ENCODE results near the gene UNCX. TPM values are rescaled to one million over a fixed set of nuclear protein-coding genes. Genes with fewer than 3 reads are reported as not detected.

The UNCX gene
- total RNA-seq, 1 donor from 2014 or later, result not detected

DNA sequence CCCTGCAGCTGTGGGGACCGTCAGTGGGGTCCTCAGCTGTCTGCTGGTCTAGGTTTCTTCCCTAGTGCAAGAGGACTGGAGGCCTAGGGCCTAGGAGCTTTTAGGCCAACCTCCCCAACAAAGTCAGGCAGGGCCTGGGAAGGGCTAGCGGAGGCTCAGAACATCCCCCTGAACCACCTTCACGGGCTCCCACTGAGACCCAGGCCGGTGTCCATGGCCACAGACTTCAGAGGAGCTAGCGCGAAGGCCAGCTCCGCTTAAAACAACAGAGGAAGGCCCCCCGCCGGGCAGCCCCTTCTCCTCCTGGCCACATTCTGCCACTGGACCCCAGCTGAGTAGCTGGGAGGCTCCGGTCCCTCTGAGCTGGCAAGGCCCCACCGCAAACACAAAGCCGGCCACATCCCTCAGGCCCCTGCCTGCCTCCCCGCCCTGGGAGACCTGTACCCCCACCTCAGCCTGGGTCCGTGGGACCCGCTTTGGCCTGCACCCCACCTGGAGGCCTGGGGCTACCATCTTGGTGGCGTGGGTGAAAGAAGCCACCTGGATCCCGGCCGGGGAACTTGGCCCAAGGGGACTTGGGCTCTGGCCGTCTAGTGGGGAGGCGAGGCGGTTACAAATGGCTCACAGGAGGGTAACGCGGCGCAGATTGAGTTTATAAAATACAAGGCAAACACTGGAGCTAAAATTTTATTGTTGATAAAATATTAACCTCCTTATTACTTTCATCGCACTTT, 5.4 kb upstream of the UNCX start:
- intact Hi-C loops (cut with DNase I), result loop anchor here (5.0 kb wide), 1 partner anchor 245 kb away; no protein-coding TSS in a partner anchor
- H3K4me1 ChIP-seq, result peaks cover 10% of the 10 kb centered on the region
- H3K27ac ChIP-seq, result no peak overlapping the region
- no peaks in the 10 kb centered on the region for H3K36me3 ChIP-seq
- no peak overlapping the region for H3K4me3 ChIP-seq
- DNase-seq (ENCODE audit: extremely low spot score in 2 of 2), result no peak
- no peaks in the 10 kb centered on the region for H3K9me3 ChIP-seq
- TF ChIP-seq POLR2A (IDR thresholded peaks at IDR 0.05), result no peak
- TF ChIP-seq, protein P1, sequence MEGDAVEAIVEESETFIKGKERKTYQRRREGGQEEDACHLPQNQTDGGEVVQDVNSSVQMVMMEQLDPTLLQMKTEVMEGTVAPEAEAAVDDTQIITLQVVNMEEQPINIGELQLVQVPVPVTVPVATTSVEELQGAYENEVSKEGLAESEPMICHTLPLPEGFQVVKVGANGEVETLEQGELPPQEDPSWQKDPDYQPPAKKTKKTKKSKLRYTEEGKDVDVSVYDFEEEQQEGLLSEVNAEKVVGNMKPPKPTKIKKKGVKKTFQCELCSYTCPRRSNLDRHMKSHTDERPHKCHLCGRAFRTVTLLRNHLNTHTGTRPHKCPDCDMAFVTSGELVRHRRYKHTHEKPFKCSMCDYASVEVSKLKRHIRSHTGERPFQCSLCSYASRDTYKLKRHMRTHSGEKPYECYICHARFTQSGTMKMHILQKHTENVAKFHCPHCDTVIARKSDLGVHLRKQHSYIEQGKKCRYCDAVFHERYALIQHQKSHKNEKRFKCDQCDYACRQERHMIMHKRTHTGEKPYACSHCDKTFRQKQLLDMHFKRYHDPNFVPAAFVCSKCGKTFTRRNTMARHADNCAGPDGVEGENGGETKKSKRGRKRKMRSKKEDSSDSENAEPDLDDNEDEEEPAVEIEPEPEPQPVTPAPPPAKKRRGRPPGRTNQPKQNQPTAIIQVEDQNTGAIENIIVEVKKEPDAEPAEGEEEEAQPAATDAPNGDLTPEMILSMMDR (IDR thresholded peaks at IDR 0.05), result no peak
- no peak for TF ChIP-seq POLR2AphosphoS5 (IDR thresholded peaks at IDR 0.05; ENCODE audit: insufficient read depth in 1 of 2, low read depth in 1 of 2)
- peaks cover 45% of the 10 kb centered on the region for H3K27me3 ChIP-seq

DNA sequence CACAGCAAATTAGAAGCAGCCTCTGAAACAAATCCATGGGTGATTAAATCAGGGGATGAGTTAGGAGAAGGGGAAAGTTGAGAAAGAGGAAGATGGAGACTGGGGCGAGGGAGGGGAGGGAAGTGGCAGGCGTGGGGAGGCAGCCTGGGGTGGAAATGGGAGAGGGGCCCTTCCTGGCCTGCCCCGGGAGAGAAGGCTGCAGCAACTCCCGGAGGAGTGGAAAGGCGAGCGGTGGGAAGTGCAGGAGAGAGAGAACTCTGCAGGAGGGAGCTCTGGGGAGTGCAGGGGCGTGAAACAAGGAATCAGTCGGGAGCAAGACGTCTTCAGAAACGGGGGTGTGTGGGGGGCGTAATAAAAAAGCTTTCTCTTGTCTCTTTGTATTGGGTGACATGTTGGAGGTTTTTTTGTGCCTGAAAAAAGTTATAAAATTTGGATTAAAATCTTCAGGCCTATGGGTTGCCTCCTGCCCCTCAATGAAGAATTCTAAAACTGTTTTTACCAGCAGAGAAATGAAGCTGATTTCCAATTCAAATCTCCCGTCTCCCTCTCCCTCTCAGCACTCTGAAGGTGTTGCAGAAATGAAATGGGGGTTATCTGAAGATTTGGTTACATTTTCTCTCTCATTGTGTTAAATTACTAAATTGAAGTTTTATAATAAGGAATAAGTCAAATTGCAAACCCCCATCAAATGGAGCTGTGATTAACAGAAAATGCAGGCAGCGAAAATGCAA, 4.7 kb upstream of the UNCX start:
- Histone ChIP-seq H3K27ac (no peak overlapping the region), H3K27me3 (peaks cover 45% of the 10 kb centered on the region), H3K4me3 (no peak overlapping the region), H3K4me1 (peaks cover 10% of the 10 kb centered on the region), H3K9me3 (no peaks in the 10 kb centered on the region), H3K36me3 (no peaks in the 10 kb centered on the region)
- intact Hi-C loops (cut with DNase I), result loop anchor here (5.0 kb wide), 1 partner anchor 244 kb away; no protein-coding TSS in a partner anchor
- no peak for DNase-seq (ENCODE audit: extremely low spot score in 2 of 2)
- TF ChIP-seq POLR2AphosphoS5 (IDR thresholded peaks at IDR 0.05; ENCODE audit: insufficient read depth in 1 of 2, low read depth in 1 of 2) (no peak), POLR2A (IDR thresholded peaks at IDR 0.05) (no peak)
- TF ChIP-seq, protein P1 (IDR thresholded peaks at IDR 0.05), result no peak

DNA sequence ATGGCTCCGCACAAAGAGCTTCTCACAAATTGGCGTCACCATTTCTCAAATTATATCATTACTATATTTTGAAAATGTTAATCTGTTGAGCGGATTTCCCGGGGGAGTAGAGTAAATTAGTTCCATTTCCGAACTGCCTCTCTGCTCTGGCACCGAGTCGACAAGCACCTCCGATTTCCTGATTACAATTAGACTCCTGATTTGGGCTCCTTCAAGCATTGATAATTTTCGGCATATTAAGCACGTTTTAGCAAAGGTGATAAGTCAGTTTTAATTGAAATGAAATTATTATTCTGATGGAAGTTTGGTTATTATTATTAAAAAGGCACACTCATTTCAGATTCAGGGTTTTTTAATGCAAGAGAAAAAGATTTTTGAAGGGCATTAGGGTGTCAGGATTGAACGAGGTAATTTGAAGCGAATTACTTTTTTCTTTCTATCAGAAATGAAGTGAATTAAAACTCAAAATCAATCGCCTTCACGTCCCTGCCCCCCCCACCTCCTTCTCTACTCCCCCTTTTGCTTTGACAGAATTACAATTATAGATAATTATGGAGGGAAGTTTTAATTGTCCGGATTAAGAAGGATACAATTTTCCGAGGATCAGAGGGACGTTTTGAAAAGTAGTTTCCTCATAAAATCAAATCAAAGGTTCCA, 4.0 kb upstream of the UNCX start:
- intact Hi-C loops (cut with DNase I), result loop anchor here (5.0 kb wide), 1 partner anchor 244 kb away; no protein-coding TSS in a partner anchor
- DNase-seq (ENCODE audit: extremely low spot score in 2 of 2), result no peak
- TF ChIP-seq POLR2AphosphoS5 (IDR thresholded peaks at IDR 0.05; ENCODE audit: insufficient read depth in 1 of 2, low read depth in 1 of 2) (no peak), POLR2A (IDR thresholded peaks at IDR 0.05) (no peak)
- TF ChIP-seq, protein P1 (IDR thresholded peaks at IDR 0.05), result no peak
- peaks cover 9% of the 10 kb centered on the region for H3K4me1 ChIP-seq
- H3K9me3 ChIP-seq, result no peaks in the 10 kb centered on the region
- peaks cover 50% of the 10 kb centered on the region for H3K27me3 ChIP-seq
- no peaks in the 10 kb centered on the region for H3K36me3 ChIP-seq
- no peak overlapping the region for H3K4me3 ChIP-seq
- H3K27ac ChIP-seq, result no peak overlapping the region

DNA sequence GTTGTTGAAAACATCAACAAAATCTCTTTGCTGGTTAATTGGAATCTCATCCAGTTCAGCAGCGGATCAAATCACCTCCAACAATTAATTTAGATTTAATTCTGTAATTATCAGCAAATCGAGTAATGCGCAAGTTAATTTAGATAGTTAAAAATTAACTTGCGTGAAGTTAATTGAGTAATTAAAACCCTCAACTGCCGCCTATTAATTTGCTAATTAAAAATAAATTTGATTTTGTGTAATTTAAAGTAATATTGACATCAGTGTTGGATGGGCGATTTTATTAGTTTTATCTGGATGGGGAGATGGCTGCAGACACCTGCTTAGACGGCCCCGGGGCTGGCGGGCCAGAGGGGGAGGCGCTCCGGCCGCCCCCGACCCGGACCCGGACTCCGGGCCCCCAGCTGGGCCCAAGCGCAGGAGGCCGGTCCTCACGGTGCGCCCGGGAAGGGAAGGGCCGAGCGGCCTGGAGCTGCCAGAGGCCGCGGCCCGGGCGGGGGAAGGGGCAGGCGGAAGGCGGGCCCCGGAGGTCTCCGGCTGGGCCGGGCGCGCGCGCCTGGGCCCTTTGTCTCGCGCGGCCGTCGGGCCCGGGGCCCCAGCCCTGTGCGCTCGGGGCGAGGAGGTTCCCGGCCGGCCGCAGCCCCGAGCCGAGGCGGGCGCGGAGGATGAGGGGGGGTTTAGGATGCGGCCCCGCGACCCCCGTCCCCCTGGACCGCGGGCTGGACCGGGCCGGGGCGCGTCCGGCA, 3.3 kb upstream of the UNCX start:
- H3K9me3 ChIP-seq, result no peaks in the 10 kb centered on the region
- intact Hi-C loops (cut with DNase I), result loop anchor here (5.0 kb wide), 1 partner anchor 243 kb away; no protein-coding TSS in a partner anchor
- no peak overlapping the region for H3K27ac ChIP-seq
- no peaks in the 10 kb centered on the region for H3K36me3 ChIP-seq
- no peak overlapping the region for H3K4me3 ChIP-seq
- no peak for TF ChIP-seq POLR2AphosphoS5 (IDR thresholded peaks at IDR 0.05; ENCODE audit: insufficient read depth in 1 of 2, low read depth in 1 of 2)
- TF ChIP-seq POLR2A (IDR thresholded peaks at IDR 0.05), result no peak
- TF ChIP-seq, protein P1 (IDR thresholded peaks at IDR 0.05), result no peak
- H3K4me1 ChIP-seq, result peaks cover 2% of the 10 kb centered on the region
- H3K27me3 ChIP-seq, result peaks cover 43% of the 10 kb centered on the region
- no peak for DNase-seq (ENCODE audit: extremely low spot score in 2 of 2)
